ENCODE data around the gene CDC27.
"Not testable (repeated sequence)": the region's sequence is repeated elsewhere in the genome, so short reads cannot be mapped to it uniquely, and the experiment has no call there.

Gene CDC27

DNA sequence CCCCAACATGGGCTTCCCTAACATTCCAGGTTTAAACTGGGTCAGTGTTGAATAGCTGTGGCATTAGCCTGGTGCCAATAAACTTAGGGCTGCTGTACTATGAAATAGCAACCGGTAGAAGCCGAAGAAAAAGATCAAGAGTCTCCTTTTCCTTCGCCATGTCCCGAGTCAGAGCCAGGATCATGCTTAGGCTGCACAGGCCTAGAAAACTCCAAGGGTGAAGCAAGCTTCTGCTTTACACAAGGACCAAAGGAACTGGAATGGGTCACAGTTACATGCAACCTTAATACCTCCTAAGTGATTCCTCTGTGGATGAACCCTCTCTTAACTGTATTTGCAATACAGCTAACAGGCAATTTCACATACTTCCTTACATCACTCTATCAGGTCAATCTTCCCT lies 115.5 kb downstream of the CDC27 start:
- in situ Hi-C loops (cut with MboI; ENCODE audit: low sequenced_read_pairs) = not testable (repeated sequence)

DNA sequence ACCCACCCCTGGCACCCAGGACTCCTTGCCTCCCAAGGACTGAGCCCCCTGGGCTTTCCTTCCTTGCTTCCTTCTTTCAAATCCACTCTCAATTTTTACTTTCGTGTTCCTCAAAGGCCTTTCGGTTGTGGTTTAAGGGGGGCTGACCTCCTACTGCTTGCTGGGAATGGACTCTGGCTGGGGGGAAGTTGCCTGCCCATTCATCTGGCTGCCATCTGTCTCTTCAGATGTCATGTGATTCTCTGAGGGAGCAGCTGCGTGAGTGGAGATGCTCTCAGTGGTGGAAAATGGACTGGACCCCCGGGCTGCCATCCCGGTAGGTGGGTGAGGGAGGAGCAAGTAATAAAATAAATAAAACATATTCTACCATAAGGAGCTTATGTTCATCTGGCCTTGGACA lies 116.2 kb downstream of the CDC27 start:
- in situ Hi-C loops (cut with MboI; ENCODE audit: low sequenced_read_pairs) = no loop called here

DNA sequence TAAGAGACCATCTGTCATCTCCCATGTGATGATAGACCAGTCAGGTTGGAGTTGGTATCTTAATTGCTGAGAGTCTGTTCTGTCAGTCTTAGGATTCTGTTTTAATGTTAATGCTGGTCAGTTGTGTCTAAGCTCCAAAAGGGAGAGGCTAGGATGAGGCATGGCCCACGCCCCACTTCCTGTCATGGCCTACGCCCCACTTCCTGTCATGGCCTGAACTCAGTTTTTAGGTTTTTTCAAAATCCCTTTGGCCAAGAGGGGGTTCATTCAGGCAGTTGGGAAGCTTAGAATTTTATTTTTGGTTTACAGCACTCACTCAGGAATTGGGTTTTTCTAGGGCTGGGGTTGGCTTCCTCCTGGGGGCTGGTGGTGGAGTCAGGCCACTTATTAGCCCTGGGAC lies 117.9 kb downstream of the CDC27 start:
- in situ Hi-C loops (cut with MboI; ENCODE audit: low sequenced_read_pairs) = not testable (repeated sequence)

DNA sequence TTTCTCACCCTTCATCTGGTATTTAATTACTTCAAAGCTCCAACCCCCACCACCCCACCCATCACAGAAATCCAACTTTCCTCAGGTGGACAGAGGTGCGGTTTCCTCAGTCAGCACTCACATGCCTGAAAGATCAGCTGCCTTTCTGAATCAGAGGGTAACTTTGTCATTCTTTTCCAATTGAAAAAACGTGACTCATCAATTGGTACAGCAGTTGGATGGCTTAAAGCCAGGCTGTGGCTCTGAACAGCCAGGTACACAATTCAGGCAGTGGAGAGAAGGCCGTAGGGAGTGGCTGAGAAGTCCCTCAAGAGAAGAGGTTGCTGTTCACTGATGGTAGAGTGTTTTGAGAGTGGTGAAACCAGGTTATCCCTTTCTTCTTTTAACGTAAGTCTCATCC lies 118.8 kb downstream of the CDC27 start:
- in situ Hi-C loops (cut with MboI; ENCODE audit: low sequenced_read_pairs) = not testable (repeated sequence)
